ENCODE results near the gene TNNI3K. TPM values are rescaled to one million over a fixed set of nuclear protein-coding genes. Genes with fewer than 3 reads are reported as not detected.

Gene TNNI3K
- total RNA-seq, 1 donor from 2014 or later, result not detected

- intact Hi-C loops (cut with DNase I), result no loop called here
- Histone ChIP-seq H3K4me3 (no peak overlapping the region), H3K4me1 (no peaks in the 10 kb centered on the region), H3K9me3 (no peaks in the 10 kb centered on the region), H3K36me3 (no peaks in the 10 kb centered on the region), H3K27me3 (no peaks in the 10 kb centered on the region), H3K27ac (no peak overlapping the region)
- TF ChIP-seq POLR2AphosphoS5 (IDR thresholded peaks at IDR 0.05; ENCODE audit: insufficient read depth in 1 of 2, low read depth in 1 of 2) (no peak), CTCF (IDR thresholded peaks at IDR 0.05) (no peak), POLR2A (IDR thresholded peaks at IDR 0.05) (no peak)
- DNase-seq (ENCODE audit: extremely low spot score in 2 of 2), result no peak
These were observed 314.7 kb downstream of the TNNI3K start for GRCh38 chr1:74549932-74550331.

- intact Hi-C loops (cut with DNase I), result no loop called here
- H3K36me3 ChIP-seq, result no peaks in the 10 kb centered on the region
- TF ChIP-seq POLR2AphosphoS5 (IDR thresholded peaks at IDR 0.05; ENCODE audit: insufficient read depth in 1 of 2, low read depth in 1 of 2), result no peak
- TF ChIP-seq CTCF (IDR thresholded peaks at IDR 0.05), result no peak
- no peak for TF ChIP-seq POLR2A (IDR thresholded peaks at IDR 0.05)
These were observed 335.8 kb downstream of the TNNI3K start for GRCh38 chr1:74570797-74571492.

GRCh38 chr1:74571493-74571800, 336.3 kb downstream of the TNNI3K start:
- Histone ChIP-seq H3K27me3 (no peaks in the 10 kb centered on the region), H3K4me3 (no peak overlapping the region), H3K4me1 (no peaks in the 10 kb centered on the region), H3K36me3 (no peaks in the 10 kb centered on the region), H3K9me3 (no peaks in the 10 kb centered on the region), H3K27ac (no peak overlapping the region)
- intact Hi-C loops (cut with DNase I), result no loop called here
- TF ChIP-seq CTCF (IDR thresholded peaks at IDR 0.05) (no peak), POLR2A (IDR thresholded peaks at IDR 0.05) (no peak), POLR2AphosphoS5 (IDR thresholded peaks at IDR 0.05; ENCODE audit: insufficient read depth in 1 of 2, low read depth in 1 of 2) (no peak)
- no peak for DNase-seq (ENCODE audit: extremely low spot score in 2 of 2)

More at GRCh38 chr1:74570797-74571492, 335.8 kb downstream of the TNNI3K start:
- DNase-seq (ENCODE audit: extremely low spot score in 2 of 2), result no peak
- Histone ChIP-seq H3K27me3 (no peaks in the 10 kb centered on the region), H3K9me3 (no peaks in the 10 kb centered on the region), H3K4me3 (no peak overlapping the region), H3K4me1 (no peaks in the 10 kb centered on the region), H3K27ac (no peak overlapping the region)

GRCh38 chr1:74571891-74572290, 336.7 kb downstream of the TNNI3K start:
- TF ChIP-seq POLR2AphosphoS5 (IDR thresholded peaks at IDR 0.05; ENCODE audit: insufficient read depth in 1 of 2, low read depth in 1 of 2) (no peak), POLR2A (IDR thresholded peaks at IDR 0.05) (no peak), CTCF (IDR thresholded peaks at IDR 0.05) (no peak)
- no peak overlapping the region for H3K27ac ChIP-seq
- no peaks in the 10 kb centered on the region for H3K27me3 ChIP-seq
- DNase-seq (ENCODE audit: extremely low spot score in 2 of 2), result no peak
- no peak overlapping the region for H3K4me3 ChIP-seq
- no peaks in the 10 kb centered on the region for H3K4me1 ChIP-seq
- H3K36me3 ChIP-seq, result no peaks in the 10 kb centered on the region
- intact Hi-C loops (cut with DNase I), result no loop called here
- no peaks in the 10 kb centered on the region for H3K9me3 ChIP-seq

- Histone ChIP-seq H3K4me3 (no peak overlapping the region), H3K27ac (no peak overlapping the region), H3K36me3 (no peaks in the 10 kb centered on the region), H3K27me3 (no peaks in the 10 kb centered on the region), H3K4me1 (no peaks in the 10 kb centered on the region), H3K9me3 (no peaks in the 10 kb centered on the region)
- DNase-seq (ENCODE audit: extremely low spot score in 2 of 2), result no peak
- no peak for TF ChIP-seq POLR2A (IDR thresholded peaks at IDR 0.05)
- no peak for TF ChIP-seq CTCF (IDR thresholded peaks at IDR 0.05)
- no peak for TF ChIP-seq POLR2AphosphoS5 (IDR thresholded peaks at IDR 0.05; ENCODE audit: insufficient read depth in 1 of 2, low read depth in 1 of 2)
- intact Hi-C loops (cut with DNase I), result no loop called here
These were observed 342.9 kb downstream of the TNNI3K start for GRCh38 chr1:74578101-74578500.
